ENCODE data around the gene MYT1.

MYT1 gene

GRCh38 chr20:64139199-64140060 is 24.8 kb upstream of the MYT1 start:
- DNase-seq (ENCODE audit: low read depth), result no peak

- no peak for DNase-seq (ENCODE audit: low read depth)
These were observed 24.0 kb upstream of the MYT1 start for GRCh38 chr20:64140061-64140931.

DNA sequence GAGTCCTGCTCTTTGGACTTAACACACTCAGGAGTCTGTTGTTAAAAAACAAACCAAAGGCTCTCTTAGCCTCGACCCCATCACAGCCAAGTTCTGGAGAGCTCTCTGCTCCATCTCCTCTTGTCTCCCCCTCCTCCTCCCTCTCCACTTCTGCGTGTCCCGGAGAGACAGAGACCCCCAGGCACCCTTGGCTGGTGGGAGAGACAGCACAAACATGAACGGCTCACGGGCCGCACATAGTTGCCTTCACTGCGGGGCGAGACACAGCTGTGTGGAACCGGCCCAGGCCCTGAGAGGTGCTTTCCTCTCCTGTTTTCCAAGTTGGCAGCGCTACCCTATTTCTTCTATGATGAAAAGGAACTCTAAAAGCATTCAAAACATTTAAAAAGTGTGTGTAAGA is 23.3 kb upstream of the MYT1 start:
- DNase-seq (ENCODE audit: low read depth), result no peak

DNA sequence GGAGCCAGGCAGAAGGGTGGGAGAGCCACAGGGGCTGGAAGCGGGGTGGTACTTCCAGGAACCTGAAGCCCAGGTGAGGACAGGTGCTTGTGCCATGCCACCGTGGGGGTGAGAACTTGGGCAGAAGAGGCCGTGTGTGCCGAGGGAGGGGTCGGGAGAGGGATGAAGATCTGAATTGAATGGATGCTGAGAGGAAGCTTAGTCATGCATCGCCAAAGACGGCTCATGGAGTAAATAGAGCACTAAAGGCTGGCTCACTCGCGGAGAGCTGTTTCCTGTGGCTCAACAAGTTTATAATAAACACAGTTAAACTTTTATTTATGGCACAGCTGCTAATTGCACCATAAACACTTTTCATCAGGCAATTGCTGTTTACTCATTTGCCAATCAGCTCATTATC is 21.7 kb upstream of the MYT1 start:
- DNase-seq (ENCODE audit: low read depth), result no peak

DNA sequence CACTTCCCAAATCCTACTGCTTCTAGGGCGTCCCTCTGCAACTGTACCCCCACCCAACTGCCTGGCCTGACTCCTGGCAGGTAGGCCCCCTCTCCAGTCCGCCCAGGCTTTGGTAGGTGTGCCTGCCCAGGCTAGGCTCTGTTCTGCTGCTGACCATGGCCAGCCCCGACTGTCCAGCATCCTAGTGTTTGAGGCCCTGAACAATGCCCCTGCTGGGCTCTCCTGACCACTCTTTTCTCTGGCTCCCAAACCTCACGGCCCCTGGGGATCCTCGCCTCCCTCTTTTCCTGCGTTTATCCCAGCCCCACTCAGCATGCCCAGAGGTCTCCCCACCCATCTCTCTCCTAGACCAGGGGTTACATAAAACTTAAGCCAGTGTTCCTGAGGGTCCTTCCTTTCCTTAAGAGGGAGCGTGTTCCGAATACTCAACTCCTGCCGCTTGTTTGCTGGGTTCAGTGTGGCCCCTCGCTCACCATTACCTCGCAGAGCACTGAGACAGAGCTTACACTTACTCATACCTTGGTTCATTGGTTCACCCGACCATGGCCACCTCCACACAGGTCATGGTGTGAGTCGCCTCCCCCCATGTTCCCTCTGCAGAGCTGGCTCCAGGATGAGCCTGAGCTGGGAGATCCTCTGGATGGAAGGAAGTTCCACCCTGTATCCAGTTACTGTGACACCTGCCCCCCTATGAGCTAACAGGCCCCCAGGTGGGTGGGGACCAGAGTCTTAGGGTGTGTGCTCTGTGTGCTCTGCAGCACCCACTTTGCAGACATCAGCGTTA is 21.0 kb upstream of the MYT1 start:
- DNase-seq (ENCODE audit: low read depth), result no peak

DNA sequence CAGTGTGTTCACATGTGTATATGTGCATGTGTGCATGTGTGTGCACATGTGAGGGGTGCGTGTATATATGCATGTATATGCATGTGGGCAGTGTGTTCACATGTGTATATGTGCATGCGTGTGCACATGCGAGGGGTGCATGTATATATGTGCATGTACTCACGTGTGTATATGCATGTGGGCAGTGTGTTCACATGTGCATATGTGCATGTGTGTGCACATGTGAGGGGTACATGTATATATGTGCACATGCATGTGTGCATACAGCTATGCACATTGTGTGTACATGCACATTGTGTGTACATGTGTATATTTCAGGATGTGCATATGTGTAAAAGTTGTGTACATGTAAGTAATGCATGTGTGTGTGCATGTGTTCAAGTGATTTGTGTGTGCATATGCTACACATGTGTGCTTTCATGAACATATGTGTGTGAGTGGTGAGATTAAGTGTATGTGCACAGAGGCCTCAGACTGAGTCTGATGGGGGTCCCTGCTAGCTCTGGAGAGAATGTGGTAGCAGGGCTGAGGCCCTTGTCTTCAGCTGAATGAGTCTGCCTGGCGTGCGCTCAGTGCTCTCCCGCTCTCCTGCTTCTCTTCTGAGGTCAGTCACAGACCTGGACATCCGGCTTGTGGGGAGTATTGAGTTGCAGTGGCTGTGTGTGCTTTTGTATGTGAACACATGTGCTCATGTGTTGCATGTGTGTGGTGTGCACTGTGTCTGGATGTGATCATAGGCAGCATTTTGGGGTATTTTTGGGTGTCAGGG is 19.9 kb upstream of the MYT1 start:
- no peak for DNase-seq (ENCODE audit: low read depth)

GRCh38 chr20:64145458-64146300 is 18.6 kb upstream of the MYT1 start:
- no peak for DNase-seq (ENCODE audit: low read depth)

- no peak for DNase-seq (ENCODE audit: low read depth)
These were observed 17.8 kb upstream of the MYT1 start for GRCh38 chr20:64146301-64146935.

GRCh38 chr20:64146936-64147477 is 17.2 kb upstream of the MYT1 start:
- DNase-seq (ENCODE audit: low read depth), result no peak

GRCh38 chr20:64148581-64148980 is 15.7 kb upstream of the MYT1 start:
- DNase-seq (ENCODE audit: low read depth), result no peak

DNA sequence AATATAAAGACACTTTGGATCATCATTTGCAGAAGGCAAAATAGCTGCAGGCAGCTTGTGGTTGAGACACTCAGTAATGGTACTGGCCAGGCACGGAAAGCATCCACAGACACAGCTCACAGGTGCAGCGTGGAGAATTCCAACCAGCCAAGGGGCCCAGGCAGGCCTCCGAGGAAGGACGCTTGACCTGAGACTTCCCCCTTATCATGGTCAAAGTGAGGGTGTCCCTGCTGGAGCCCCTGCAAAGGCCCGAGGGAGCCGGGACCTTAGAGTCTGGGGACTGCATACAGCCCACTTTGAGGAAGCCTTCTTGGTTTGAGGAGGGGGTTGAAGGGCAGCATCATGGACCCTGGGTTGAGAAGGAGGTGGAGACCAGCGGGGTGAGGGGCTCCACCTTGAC is 15.1 kb upstream of the MYT1 start:
- DNase-seq (ENCODE audit: low read depth), result no peak

DNA sequence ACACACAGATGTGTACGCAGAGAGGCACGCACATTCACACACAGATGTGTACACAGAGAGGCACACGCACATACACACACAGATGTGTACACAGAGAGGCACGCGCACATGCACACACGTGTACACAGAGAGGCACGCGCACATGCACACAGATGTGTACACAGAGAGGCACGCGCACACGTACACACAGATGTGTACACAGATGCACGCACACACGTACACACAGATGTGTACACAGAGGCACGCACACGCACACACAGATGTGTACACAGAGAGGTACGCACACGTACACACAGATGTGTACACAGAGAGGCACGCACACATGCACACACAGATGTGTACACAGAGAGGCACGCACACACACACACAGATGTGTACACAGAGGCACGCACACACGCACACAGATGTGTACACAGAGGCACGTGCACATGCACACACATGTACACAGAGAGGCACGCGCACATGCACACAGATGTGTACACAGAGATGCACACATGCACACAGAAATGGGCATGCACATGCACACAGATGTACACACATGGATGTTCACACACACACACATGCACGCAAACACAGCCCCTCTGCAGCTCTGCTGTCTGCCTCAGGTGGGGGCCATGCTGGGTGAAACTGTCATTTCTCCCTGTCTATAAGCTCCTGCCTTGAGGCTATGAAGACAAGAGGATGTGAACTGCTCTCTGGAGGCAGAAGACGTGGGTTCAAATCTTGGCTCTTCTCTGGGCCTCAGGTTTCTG is 14.3 kb upstream of the MYT1 start:
- no peak for DNase-seq (ENCODE audit: low read depth)

GRCh38 chr20:64150756-64151632 is 13.3 kb upstream of the MYT1 start:
- no peak for DNase-seq (ENCODE audit: low read depth)

GRCh38 chr20:64151633-64152530 is 12.4 kb upstream of the MYT1 start:
- no peak for DNase-seq (ENCODE audit: low read depth)

GRCh38 chr20:64152906-64153305 is 11.3 kb upstream of the MYT1 start:
- DNase-seq (ENCODE audit: low read depth), result no peak

GRCh38 chr20:64153410-64153809 is 10.8 kb upstream of the MYT1 start:
- no peak for DNase-seq (ENCODE audit: low read depth)

All from T follicular helper cell (primary cell).